MM.1S (cell line): ENCODE measurements around the gene SPSB3.

Source experiments
- EZH2 ChIP-seq: fragments of 300-600 bp; sonication (generic); optimal IDR thresholded peaks from 2 replicates; pipeline ENCODE3; 2017; ENCODE audit warnings: low read depth, mild to moderate bottlenecking, antibody characterized with exemption, low read length, mixed read lengths
- EZH2phosphoT487 ChIP-seq: fragments of 300-600 bp; sonication (generic); IDR thresholded peaks from 2 replicates; pipeline ENCODE4 v1.6.1; 2018; ENCODE audit warnings: antibody characterized with exemption, low read length
- TF ChIP-seq, protein P1 (sequence below): fragments of 300-600 bp; sonication (generic); IDR thresholded peaks from 2 replicates; pipeline ENCODE4 v1.5.1; 2016; ENCODE audit warnings: antibody characterized with exemption, low read length, mixed read lengths

DNA sequence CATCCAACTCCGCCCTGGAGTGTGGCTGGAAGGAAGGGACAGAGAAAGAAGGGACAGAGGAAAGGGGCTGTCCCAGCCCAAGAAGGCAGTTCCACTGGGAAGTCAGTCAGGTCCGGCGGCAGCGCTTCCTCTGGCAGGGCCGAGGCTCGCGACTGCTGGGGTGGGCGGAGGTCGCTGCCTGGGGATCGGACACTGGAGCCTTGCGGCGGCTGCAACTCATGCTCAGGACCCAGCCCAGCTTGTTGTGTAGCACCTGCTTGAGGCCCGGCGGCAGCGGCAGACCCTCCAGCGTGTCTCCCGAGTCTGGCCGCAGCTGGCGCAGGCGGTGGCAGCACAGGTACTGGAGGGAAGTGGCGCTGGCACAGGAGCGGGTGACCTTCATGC, 5.4 kb downstream of the SPSB3 start:
- TF ChIP-seq, protein P1, sequence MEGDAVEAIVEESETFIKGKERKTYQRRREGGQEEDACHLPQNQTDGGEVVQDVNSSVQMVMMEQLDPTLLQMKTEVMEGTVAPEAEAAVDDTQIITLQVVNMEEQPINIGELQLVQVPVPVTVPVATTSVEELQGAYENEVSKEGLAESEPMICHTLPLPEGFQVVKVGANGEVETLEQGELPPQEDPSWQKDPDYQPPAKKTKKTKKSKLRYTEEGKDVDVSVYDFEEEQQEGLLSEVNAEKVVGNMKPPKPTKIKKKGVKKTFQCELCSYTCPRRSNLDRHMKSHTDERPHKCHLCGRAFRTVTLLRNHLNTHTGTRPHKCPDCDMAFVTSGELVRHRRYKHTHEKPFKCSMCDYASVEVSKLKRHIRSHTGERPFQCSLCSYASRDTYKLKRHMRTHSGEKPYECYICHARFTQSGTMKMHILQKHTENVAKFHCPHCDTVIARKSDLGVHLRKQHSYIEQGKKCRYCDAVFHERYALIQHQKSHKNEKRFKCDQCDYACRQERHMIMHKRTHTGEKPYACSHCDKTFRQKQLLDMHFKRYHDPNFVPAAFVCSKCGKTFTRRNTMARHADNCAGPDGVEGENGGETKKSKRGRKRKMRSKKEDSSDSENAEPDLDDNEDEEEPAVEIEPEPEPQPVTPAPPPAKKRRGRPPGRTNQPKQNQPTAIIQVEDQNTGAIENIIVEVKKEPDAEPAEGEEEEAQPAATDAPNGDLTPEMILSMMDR = no peak
- no peak for TF ChIP-seq EZH2
- TF ChIP-seq EZH2phosphoT487 = no peak
